HG02588 (cell line): Measurements from ENCODE around the gene CMC2.
A peak's percentile ranks its signal among the peaks of the same experiment; 100 is the strongest.

Experiments used
- ATAC-seq: cut with Tn5 transposase; IDR thresholded peaks from one replicate; pipeline ENCODE4 v1.9.1; 2021; ENCODE audit warnings: mild to moderate bottlenecking, moderate library complexity; ENCODE audit not compliant: unreplicated experiment

Gene CMC2

DNA sequence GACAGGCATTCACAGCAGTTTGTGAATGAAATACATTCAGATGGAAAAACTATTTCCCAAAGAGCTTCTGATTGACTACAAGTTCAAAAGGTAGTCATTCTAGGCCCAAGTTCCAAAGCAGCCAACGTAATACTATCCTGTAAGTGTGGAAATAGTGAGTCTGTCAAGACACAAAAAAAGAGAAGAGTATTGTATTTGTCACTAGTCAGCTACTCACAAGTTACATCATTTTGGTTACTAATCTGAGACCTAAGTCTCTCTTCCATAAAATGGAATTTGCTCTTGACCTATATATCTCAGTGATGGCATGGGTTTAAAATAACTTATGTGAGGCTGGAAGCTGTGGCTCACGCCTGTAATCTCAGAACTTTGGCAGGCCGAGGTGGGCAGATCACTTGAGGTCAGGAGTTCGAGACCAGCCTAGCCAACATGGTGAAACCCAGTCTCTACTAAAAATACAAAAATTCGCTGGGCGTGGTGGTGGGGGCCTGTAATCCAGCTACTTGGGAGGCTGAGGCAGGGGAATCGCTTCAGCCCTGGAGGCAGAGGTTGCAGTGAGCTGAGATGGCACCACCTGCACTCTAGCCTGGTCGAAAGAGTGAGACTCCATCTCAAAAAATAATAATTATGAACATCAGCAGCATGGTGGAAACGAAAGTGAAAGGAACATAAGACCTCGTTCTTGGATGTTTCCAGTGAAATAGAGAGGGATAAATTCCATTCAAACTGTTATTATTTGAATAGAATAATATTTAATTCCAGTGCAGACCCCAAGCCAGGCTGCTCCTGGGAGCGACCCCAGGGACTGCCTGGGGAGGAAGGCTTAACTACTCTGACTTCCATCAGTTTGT, 2.9 kb downstream of the CMC2 start:
- no peak for ATAC-seq

DNA sequence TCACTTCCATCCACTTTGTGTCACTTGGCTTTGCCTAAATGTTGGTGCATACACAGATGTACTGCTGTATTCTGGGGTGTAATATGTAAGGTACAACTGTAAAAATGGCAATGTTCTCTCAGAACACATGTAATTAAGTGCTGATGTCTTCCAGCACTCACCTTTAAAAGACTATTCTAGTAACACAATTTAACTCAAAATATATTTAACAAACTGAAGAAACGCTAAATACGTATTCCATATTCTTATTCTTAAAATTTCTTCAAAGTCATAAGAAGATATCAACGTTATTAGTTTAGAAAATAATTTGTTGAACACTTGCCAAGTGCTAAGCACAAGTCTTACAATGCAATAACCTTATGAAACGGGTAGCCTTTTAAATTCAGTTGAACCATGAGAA, 3.6 kb downstream of the CMC2 start:
- no peak for ATAC-seq

DNA sequence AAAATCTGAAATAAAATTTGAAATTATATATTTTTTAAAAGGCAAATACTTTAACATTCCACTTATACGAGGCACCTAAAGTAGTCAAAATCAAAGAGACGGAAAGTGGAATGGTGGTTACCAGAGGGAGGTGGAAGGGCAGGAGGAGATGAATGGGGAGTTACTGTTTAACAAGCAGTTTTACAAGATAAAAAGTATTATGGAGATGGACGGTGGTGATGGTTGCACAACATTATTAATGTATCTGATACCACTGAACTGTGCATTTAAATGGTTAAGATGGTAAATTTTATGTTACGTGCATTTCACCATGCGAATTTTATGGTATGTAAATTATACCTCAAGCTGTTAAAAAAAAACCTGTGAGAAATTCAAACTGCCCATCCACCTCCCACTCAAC, 5.4 kb downstream of the CMC2 start:
- ATAC-seq = no peak

DNA sequence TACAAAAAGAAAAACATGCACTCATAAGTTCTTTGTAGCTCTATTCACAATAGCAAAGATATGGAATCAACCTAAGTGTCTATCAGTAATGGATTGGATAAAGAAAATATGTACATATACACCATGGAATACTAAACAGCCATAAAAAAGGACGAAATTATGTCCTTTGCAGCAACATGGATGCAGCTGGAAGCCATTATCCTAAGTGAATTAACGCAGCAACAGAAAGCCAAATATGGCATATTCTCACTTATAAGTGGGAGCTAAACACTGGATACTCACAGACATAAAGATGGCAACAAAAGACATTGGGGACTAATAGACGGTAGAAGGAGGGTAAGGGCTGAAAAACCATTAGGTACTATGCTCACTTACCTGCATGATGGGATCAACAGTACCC, 5.8 kb downstream of the CMC2 start:
- ATAC-seq = no peak

DNA sequence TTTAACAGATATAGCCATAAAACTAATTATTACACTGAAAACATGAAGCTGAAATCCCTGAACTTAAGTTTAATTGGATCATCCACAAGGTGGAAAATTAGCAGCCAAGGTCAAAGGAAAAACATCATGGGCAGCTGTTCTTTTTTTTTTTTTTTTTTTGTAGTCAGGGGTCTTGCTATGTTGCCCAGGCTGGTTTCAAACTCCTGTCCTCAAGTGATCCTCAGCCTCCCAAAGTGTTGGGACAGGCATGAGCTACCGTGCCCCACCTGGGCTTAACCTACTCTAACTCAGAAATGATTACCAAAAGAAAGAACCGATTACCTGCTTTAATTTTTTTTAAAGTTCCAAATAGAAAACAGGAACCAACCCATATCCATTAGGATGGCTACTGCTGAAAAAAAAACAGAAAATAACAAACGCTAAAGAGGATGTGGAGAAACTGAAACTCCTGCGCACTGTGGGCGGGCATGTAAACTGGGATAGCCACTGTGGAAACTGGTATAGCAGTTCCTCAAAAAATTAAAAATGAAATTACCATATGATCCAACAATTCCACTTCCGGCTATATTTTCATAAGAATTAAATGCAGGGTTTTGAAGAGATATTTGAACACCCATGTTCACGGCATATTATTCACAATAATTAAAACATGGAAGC, 8.6 kb downstream of the CMC2 start:
- ATAC-seq = no peak

DNA sequence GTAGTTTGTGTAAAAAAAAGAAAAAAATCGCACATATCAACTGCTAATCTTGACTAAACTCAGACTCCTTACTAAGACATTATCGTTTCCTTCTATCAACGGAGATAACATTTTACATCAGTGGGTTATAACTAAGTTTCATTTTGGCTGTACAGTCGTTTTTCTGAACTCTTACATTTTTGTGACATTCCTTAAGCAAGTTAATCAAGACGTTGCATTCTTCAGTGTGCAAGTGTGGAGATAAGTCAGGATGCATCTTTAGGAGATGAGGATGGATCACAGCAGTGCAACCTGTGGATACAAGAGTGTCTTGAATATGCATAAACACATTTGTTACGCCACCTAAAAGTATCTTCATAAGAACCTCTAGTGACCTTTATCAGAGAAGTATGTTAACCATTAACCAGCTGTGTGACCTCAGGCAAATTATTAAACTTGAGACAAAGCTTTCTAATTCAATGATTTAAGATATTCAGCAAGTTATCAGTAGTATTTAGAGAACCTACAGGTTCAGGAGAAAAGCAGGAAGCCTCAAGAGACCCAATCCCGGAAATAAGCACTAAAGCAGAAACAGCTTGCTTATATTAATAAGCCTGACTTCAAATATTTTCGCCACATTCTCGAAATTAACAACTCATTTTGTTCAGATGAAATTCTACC, 9.4 kb downstream of the CMC2 start:
- peak; percentile 62 for ATAC-seq

DNA sequence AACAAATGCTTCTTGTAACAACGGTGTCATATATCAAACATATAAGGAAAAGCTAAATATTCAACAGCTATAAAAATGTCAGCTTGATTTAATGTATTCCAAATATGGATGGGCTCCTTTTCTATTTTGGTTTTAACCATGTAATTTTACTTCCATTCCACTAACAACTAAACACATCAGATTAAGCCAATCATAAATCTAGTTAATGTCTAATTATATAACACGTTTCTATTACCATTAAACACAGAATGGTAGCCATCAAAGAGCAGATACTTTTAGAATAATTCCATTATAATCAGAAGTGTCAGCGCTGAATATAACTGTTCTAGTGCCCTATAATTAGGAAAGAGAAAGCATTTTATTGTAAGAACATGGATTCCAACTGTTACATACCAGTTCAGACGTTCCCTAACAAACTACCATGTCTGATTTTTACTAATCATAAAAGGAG, 10.0 kb downstream of the CMC2 start:
- peak; percentile 29 for ATAC-seq

DNA sequence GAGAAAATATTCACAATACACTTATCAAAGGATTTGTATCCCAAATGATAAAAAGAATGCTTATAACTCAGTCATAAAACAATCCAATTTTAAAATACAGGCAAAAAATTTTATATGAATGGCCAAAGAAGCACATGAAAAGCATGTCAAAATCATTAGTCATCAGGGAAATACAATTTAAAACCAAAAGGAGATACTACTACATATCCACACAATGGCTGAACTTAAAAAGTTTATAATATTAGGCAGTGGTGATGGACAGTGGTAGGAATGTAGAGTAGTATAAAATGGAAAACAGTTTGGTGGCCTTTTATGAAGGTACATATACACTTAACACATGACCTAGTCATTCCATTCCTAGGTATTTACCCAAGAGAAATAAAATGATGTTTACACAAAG, 12.2 kb downstream of the CMC2 start:
- ATAC-seq = no peak

DNA sequence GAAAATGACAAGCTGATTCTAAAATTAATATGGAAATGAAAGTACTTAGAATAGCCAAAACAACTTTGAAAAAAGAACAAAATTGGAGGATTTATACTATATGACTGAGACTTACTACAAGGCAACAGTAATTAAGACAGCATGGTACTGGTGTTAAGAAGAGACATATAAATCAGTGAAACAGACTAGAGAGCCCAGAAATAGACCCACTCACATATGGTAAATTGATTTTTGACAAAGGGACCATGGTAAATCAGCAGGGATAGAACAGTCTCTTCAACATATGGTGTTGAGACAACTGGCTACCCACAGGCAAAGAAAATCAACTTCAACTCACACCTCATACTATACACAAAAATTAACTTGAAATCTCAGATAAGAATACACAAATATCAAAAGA, 12.9 kb downstream of the CMC2 start:
- ATAC-seq = no peak

DNA sequence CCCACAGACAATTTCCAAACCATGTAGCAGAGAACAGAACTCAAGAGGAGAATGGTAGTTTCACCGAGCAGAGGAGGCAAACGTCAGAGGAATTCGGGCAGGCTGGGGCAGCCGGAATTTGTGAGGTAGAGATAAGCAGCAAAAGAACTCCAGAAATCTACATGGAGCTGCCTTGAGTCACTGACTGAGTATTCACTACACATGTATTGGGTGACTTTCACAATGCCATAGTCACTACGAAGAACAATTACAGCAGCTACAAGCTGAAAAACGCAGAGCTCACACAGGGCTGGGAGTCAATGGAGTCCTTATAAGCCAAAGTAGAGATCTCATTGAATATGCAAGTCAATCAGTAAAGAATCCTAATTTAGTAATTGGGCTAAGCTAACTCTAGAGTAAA, 13.4 kb downstream of the CMC2 start:
- no peak for ATAC-seq

DNA sequence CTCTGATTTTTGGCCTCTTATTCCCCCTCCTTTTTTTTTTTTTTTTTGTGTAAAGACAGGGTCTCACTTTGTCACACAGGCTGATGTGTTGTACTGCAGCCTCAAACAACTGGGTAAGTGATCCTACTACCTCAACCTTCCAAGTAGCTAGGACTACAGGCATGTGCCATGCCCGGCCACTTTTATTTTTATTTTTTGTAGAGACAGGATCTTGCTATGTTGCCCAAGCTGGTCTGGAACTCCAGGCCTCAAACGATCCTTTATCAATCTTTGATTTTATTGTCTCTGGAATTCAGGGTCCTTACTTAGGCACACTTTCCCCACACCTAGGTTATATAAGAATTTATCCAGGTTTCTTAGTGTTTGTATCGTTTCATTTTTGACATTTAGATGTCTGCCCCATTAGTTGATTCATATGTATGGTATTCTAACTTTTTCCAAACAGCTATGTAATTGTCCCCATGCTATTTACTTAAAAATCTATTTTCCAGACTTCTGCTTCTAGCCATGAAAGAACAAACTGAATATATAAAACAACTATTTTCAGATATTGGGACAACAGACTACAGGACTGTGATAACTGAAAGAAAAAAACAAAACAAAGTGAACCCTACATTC, 13.9 kb downstream of the CMC2 start:
- ATAC-seq = no peak

DNA sequence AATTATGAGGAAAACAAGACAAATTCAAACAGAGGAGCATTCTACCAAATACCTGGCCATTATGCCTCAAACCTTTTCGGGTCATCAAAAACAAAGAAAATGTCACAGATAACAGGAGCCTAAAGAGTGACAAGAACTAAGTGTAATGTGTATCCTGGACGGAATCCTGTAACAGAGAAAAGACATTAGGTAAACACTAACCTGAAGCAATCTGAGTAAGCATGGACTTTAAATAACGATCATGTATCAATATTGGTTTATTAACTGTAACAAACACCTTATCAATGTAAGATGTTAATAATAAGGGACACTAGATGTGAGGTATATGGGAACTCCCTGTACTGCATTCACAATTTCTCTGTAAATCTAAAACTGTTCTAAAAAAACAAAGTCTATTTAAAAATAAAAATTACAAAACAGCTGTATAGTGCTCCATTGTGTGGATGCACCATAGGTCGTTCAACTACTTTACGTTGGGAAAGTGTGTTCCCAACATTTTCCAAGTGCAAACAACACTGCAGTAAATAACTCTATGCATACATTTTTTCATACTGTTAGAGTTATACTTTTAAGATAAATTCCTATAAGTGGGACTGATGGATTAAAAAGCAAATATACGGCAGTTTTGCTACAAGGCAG, 14.8 kb downstream of the CMC2 start:
- no peak for ATAC-seq

DNA sequence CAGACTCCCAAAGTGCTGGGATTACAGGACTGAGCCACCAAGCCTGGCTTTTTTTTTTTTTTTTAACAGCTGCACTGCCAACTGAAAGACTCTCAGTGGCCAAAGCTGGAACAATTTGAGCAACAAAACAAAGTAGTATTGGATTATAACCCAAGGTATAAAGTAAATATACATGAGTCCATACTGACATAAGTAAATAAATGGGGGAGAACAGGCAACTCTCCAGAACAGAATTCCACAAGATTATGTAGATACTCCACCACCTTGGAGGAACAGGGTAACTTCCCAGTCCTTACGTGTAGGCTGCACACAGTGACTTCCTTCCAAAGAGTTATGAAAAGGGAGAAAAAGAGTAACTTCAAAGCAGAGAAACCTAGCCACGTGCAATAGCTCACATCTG, 15.7 kb downstream of the CMC2 start:
- no peak for ATAC-seq

DNA sequence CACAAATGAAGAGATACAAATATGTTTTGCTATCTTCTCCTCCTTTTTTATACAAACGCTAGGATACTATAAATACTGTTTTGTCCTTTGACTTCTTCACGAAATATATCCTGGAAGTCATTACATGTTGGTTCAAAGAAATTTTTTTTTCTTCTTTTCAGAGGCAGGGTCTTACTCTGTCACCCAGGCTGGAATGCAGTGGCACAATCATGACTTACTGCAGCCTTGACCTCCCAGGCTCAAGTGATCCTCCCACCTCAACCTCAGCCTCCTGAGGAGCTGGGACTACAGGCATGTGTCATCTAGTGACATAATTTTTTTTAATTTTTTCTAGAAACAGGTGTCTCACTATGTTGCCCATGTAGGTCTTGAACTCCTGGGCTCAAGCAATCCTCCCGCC, 16.1 kb downstream of the CMC2 start:
- no peak for ATAC-seq

DNA sequence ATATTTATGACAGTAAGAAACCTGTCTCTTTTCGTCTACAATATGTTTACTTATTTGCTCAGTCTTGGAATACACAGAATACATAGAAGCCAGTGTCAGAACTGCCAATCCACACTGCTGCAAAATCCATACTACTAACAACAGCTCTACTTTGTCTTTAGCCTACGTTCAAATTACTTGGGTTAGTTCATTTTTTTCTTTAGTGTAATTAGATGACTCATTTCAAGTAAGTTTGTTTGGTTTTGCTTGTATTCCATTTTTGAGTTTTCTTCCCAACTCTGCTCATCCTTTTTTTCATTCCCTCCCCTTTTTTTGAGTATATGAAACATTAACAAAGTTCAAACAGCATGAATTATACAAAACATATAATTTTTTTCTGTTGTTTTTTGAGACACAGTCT, 16.9 kb downstream of the CMC2 start:
- no peak for ATAC-seq

DNA sequence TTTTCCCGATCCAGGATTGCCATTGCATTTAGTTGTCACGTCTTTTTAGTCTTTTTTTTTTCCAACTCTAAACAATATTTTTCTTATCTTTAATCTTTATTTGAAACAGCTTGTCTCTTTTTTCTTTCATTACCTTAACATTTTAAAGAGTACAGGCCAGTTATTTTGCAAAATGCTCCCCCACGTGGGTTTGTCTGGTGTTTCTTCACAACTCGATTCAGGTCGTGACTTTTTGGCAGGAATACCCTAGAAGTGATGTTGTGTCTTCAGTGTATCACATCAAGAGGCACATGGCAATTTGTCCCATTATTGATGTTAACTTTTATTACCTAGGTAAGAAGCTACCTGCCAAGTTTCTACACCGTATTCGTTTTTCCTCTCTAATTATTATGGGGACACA, 17.9 kb downstream of the CMC2 start:
- no peak for ATAC-seq

DNA sequence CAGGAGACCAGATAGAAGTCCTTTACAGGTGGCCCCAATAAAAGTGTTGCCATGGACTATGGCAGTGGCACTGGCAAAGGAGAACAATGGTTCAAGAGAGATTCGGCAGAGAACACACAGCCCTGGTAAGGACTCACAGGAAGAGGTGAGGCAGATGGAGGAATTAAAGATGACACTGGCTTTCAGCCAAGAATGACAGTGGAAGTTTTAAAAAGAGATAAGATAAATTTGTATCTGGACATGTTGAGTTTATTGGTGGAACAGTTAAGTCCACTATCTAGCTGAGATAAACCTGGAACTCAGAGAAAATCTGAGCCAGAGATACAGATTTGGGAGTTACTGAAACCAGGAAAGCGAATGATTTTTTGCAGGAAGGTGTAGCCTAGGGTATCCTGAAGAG, 20.1 kb downstream of the CMC2 start:
- ATAC-seq = no peak

DNA sequence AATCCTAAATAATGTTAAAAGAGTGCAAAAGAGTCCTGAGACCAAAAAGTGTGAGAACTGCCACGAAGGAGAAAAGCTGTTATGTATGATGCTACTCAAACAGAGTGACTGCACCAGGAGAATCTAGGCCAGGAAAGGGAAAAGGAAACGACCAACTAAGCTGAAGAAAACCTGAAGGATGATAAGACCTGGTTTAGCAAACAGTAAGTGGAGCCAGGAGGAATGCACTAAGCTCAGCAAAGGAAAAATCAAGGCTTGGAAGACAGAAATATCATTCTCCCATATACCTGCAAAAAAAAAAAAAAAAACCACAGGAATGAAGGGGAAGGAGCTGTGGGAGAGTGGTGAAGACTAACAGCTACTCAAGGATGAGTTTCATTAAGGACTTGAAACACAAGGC, 21.1 kb downstream of the CMC2 start:
- no peak for ATAC-seq

DNA sequence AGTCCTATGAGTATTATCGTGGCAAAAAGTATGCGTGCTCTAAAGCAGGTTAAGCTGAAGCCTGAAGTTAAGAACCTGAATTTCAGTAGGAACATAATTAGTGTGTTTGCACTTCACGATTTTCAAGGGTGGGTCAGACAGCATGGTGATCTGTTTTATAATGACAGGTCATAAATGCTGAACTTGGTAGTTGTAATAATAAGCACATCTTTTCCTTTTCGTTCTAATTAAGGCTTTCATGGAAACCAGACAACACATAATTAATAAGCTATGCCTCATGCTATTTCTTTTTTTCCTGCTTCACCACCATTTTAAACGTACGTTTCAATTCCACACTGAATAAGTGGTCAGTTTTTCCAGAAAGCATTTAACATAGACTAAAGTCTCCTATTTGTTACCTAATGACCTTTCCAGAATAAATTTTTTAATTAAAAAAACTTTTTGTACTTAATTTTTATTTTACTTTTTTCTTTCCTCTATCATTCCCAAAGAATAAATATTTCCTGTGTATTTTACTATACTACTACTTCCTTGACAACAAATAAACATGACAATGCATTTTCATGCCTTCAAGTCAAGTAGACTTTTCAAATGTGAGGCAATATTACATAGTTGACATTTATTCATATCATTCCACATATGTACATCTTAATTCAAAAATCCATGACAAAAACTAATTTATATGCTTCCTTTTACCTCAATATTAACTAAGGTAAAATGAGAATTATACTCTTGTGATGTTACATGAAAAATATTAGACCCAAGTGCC, 22.4 kb downstream of the CMC2 start:
- ATAC-seq = no peak

DNA sequence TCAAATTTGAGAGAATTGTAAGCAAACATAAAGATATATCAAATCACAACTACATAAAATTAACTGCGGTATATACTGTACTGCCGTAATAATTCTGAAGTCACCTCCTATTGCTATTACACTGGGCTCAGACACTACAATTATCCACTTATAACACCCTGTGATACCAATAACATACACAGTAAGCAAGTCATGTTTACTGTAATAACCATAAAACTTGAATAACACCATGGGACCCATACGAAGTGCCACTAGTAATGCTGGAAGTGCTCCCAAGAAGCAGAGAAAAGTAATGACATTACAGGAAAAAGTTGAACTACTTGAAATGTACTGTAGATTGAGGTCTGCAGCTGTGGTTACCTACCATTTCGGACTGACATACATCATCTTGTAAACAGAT, 24.0 kb downstream of the CMC2 start:
- ATAC-seq = no peak
